ENCODE data around the gene GAREM1. TPM values are rescaled to one million over a fixed set of nuclear protein-coding genes. Genes with fewer than 3 reads are reported as not detected.

GAREM1 gene
- total RNA-seq, 5 donors from 2014 or later (not counting 1 experiment from before 2014, with no cell fraction given) = 0.26 to 0.41 (median 0.33) TPM

- no peaks in the 10 kb centered on the region for H3K36me3 ChIP-seq (ENCODE audit: control insufficient read depth in 2 of 2, extremely low read depth in 1 of 2, insufficient read depth in 1 of 2, low read length in 1 of 2)
- no peak overlapping the region for H3K4me3 ChIP-seq (ENCODE audit: control insufficient read depth in 1 of 2, extremely low read depth in 1 of 2, low read length in 1 of 2)
- ATAC-seq (replicated peaks in 1 of 4) (no peak), DNase-seq (no peak)
- Mint-ChIP-seq H3K4me3 (no peak overlapping the region), H3K27me3 (peaks cover 13 to 30% of the 10 kb centered on the region in 2 donors), H3K36me3 (no peaks in the 10 kb centered on the region), H3K4me1 (no peaks in the 10 kb centered on the region), H3K27ac (no peak overlapping the region), H3K9me3 (no peaks in the 10 kb centered on the region)
- no peak overlapping the region for H3K27ac ChIP-seq (ENCODE audit: low read length)
- no peaks in the 10 kb centered on the region for H3K4me1 ChIP-seq (ENCODE audit: control insufficient read depth in 1 of 2, extremely low read depth in 1 of 2, insufficient read depth in 2 of 2, low read length in 2 of 2)
- H3K9me3 ChIP-seq = no peaks in the 10 kb centered on the region
- ChIA-PET POLR2A (no interaction called here), CTCF (interaction anchor here (0.6 to 0.8 kb wide), 2 partner anchors 105 to 1438 kb away, joined by 3 to 4 read pairs; no protein-coding TSS in a partner anchor)
- H3K27me3 ChIP-seq (replicated peaks in 1 of 2; ENCODE audit: control insufficient read depth in 2 of 2, extremely low read depth in 1 of 2, insufficient read depth in 2 of 2, low read length in 1 of 2) = no peaks in the 10 kb centered on the region
- WGBS (ENCODE audit: insufficient coverage) = 67% methylated on average over 1 of the region's 3 CpGs
Observed at GRCh38 chr18:32450026-32450691, 20.5 kb downstream of the GAREM1 start.

- ATAC-seq (replicated peaks in 1 of 4) (no peak), DNase-seq (no peak)
- Mint-ChIP-seq H3K27ac (no peak overlapping the region), H3K4me3 (no peak overlapping the region), H3K36me3 (no peaks in the 10 kb centered on the region), H3K4me1 (no peaks in the 10 kb centered on the region), H3K9me3 (no peaks in the 10 kb centered on the region), H3K27me3 (peaks cover 5 to 16% of the 10 kb centered on the region in 2 donors)
- no peaks in the 10 kb centered on the region for H3K9me3 ChIP-seq
- no peaks in the 10 kb centered on the region for H3K27me3 ChIP-seq (replicated peaks in 1 of 2; ENCODE audit: control insufficient read depth in 2 of 2, extremely low read depth in 1 of 2, insufficient read depth in 2 of 2, low read length in 1 of 2)
- H3K27ac ChIP-seq (ENCODE audit: low read length) = no peak overlapping the region
- no peaks in the 10 kb centered on the region for H3K36me3 ChIP-seq (ENCODE audit: control insufficient read depth in 2 of 2, extremely low read depth in 1 of 2, insufficient read depth in 1 of 2, low read length in 1 of 2)
- H3K4me3 ChIP-seq (ENCODE audit: control insufficient read depth in 1 of 2, extremely low read depth in 1 of 2, low read length in 1 of 2) = no peak overlapping the region
- POLR2A ChIA-PET = no interaction called here
- WGBS (ENCODE audit: insufficient coverage) = 88% methylated on average over 1 of the region's 3 CpGs
- CTCF ChIA-PET = no interaction called here
- no peaks in the 10 kb centered on the region for H3K4me1 ChIP-seq (ENCODE audit: control insufficient read depth in 1 of 2, extremely low read depth in 1 of 2, insufficient read depth in 2 of 2, low read length in 2 of 2)
Observed at GRCh38 chr18:32446780-32447179, 23.9 kb downstream of the GAREM1 start.

- no peaks in the 10 kb centered on the region for H3K36me3 Mint-ChIP-seq
- no peaks in the 10 kb centered on the region for H3K4me1 Mint-ChIP-seq
- H3K27ac Mint-ChIP-seq = no peak overlapping the region
- no peaks in the 10 kb centered on the region for H3K36me3 ChIP-seq (ENCODE audit: control insufficient read depth in 2 of 2, extremely low read depth in 1 of 2, insufficient read depth in 1 of 2, low read length in 1 of 2)
- 100% methylated on average over 1 of the region's 1 CpG for WGBS (ENCODE audit: insufficient coverage)
- DNase-seq = no peak
- H3K4me3 ChIP-seq (ENCODE audit: control insufficient read depth in 1 of 2, extremely low read depth in 1 of 2, low read length in 1 of 2) = no peak overlapping the region
- no peaks in the 10 kb centered on the region for H3K9me3 ChIP-seq
- ChIA-PET POLR2A (no interaction called here), CTCF (no interaction called here)
- H3K27me3 Mint-ChIP-seq = peaks cover 5 to 15% of the 10 kb centered on the region in 2 donors
- no peaks in the 10 kb centered on the region for H3K9me3 Mint-ChIP-seq
- no peak overlapping the region for H3K4me3 Mint-ChIP-seq
- H3K27ac ChIP-seq (ENCODE audit: low read length) = no peak overlapping the region
- no peak for ATAC-seq (replicated peaks in 1 of 4)
- H3K27me3 ChIP-seq (replicated peaks in 1 of 2; ENCODE audit: control insufficient read depth in 2 of 2, extremely low read depth in 1 of 2, insufficient read depth in 2 of 2, low read length in 1 of 2) = no peaks in the 10 kb centered on the region
- no peaks in the 10 kb centered on the region for H3K4me1 ChIP-seq (ENCODE audit: control insufficient read depth in 1 of 2, extremely low read depth in 1 of 2, insufficient read depth in 2 of 2, low read length in 2 of 2)
Observed at GRCh38 chr18:32445846-32446245, 24.8 kb downstream of the GAREM1 start.

- H3K4me3 Mint-ChIP-seq = no peak overlapping the region
- no peaks in the 10 kb centered on the region for H3K4me1 ChIP-seq (ENCODE audit: control insufficient read depth in 1 of 2, extremely low read depth in 1 of 2, insufficient read depth in 2 of 2, low read length in 2 of 2)
- H3K27ac Mint-ChIP-seq = no peak overlapping the region
Observed at GRCh38 chr18:32443706-32444215, 26.9 kb downstream of the GAREM1 start.

GRCh38 chr18:32443033-32443705 lies 27.5 kb downstream of the GAREM1 start:
- Mint-ChIP-seq H3K36me3 (no peaks in the 10 kb centered on the region), H3K27ac (no peak overlapping the region), H3K9me3 (no peaks in the 10 kb centered on the region), H3K27me3 (peaks cover 5 to 20% of the 10 kb centered on the region in 2 donors), H3K4me3 (no peak overlapping the region), H3K4me1 (no peaks in the 10 kb centered on the region)
- H3K36me3 ChIP-seq (ENCODE audit: control insufficient read depth in 2 of 2, extremely low read depth in 1 of 2, insufficient read depth in 1 of 2, low read length in 1 of 2) = no peaks in the 10 kb centered on the region
- no peak overlapping the region for H3K4me3 ChIP-seq (ENCODE audit: control insufficient read depth in 1 of 2, extremely low read depth in 1 of 2, low read length in 1 of 2)
- no peaks in the 10 kb centered on the region for H3K4me1 ChIP-seq (ENCODE audit: control insufficient read depth in 1 of 2, extremely low read depth in 1 of 2, insufficient read depth in 2 of 2, low read length in 2 of 2)
- no peaks in the 10 kb centered on the region for H3K27me3 ChIP-seq (replicated peaks in 1 of 2; ENCODE audit: control insufficient read depth in 2 of 2, extremely low read depth in 1 of 2, insufficient read depth in 2 of 2, low read length in 1 of 2)
- H3K27ac ChIP-seq (ENCODE audit: low read length) = no peak overlapping the region
- ChIA-PET POLR2A (no interaction called here), CTCF (no interaction called here)
- DNase-seq = no peak
- no peak for ATAC-seq (replicated peaks in 1 of 4)
- no CpG with 5 or more reads among the region's 2 CpGs for WGBS (ENCODE audit: insufficient coverage)
- no peaks in the 10 kb centered on the region for H3K9me3 ChIP-seq

More at GRCh38 chr18:32443706-32444215, 26.9 kb downstream of the GAREM1 start:
- H3K9me3 ChIP-seq = no peaks in the 10 kb centered on the region
- WGBS (ENCODE audit: insufficient coverage) = no CpG with 5 or more reads among the region's 5 CpGs
- DNase-seq (no peak), ATAC-seq (replicated peaks in 1 of 4) (no peak)
- CTCF ChIA-PET = no interaction called here
- Mint-ChIP-seq H3K27me3 (peaks cover 5 to 20% of the 10 kb centered on the region in 2 donors), H3K9me3 (no peaks in the 10 kb centered on the region), H3K36me3 (no peaks in the 10 kb centered on the region), H3K4me1 (no peaks in the 10 kb centered on the region)
- no peak overlapping the region for H3K27ac ChIP-seq (ENCODE audit: low read length)
- H3K27me3 ChIP-seq (replicated peaks in 1 of 2; ENCODE audit: control insufficient read depth in 2 of 2, extremely low read depth in 1 of 2, insufficient read depth in 2 of 2, low read length in 1 of 2) = no peaks in the 10 kb centered on the region
- H3K4me3 ChIP-seq (ENCODE audit: control insufficient read depth in 1 of 2, extremely low read depth in 1 of 2, low read length in 1 of 2) = no peak overlapping the region
- H3K36me3 ChIP-seq (ENCODE audit: control insufficient read depth in 2 of 2, extremely low read depth in 1 of 2, insufficient read depth in 1 of 2, low read length in 1 of 2) = no peaks in the 10 kb centered on the region
- POLR2A ChIA-PET = no interaction called here

GRCh38 chr18:32442575-32442974 lies 28.1 kb downstream of the GAREM1 start:
- H3K4me3 Mint-ChIP-seq = no peak overlapping the region
- H3K4me1 Mint-ChIP-seq = no peaks in the 10 kb centered on the region
- no peaks in the 10 kb centered on the region for H3K4me1 ChIP-seq (ENCODE audit: control insufficient read depth in 1 of 2, extremely low read depth in 1 of 2, insufficient read depth in 2 of 2, low read length in 2 of 2)
- no peak overlapping the region for H3K4me3 ChIP-seq (ENCODE audit: control insufficient read depth in 1 of 2, extremely low read depth in 1 of 2, low read length in 1 of 2)
- POLR2A ChIA-PET = no interaction called here
- no peaks in the 10 kb centered on the region for H3K9me3 ChIP-seq
- no peak overlapping the region for H3K27ac Mint-ChIP-seq
- H3K9me3 Mint-ChIP-seq = no peaks in the 10 kb centered on the region
- H3K36me3 ChIP-seq (ENCODE audit: control insufficient read depth in 2 of 2, extremely low read depth in 1 of 2, insufficient read depth in 1 of 2, low read length in 1 of 2) = no peaks in the 10 kb centered on the region
- no peak overlapping the region for H3K27ac ChIP-seq (ENCODE audit: low read length)
- no peaks in the 10 kb centered on the region for H3K36me3 Mint-ChIP-seq
- no peaks in the 10 kb centered on the region for H3K27me3 ChIP-seq (replicated peaks in 1 of 2; ENCODE audit: control insufficient read depth in 2 of 2, extremely low read depth in 1 of 2, insufficient read depth in 2 of 2, low read length in 1 of 2)
- no peak for ATAC-seq (replicated peaks in 1 of 4)
- peaks cover 4 to 17% of the 10 kb centered on the region in 2 donors for H3K27me3 Mint-ChIP-seq
- no peak for DNase-seq
- CTCF ChIA-PET = no interaction called here

All from T-cell (primary cell).